GM12892 (cell line): ENCODE results near the gene AOPEP.

ENCODE experiments used
- POLR2A ChIP-seq: IDR thresholded peaks from 2 replicates; pipeline ENCODE4 v1.6.1; 2011; ENCODE audit warnings: low read depth, low read length, control low read depth
- POLR2AphosphoS5 ChIP-seq: IDR thresholded peaks from 2 replicates; pipeline ENCODE4 v1.6.1; 2011; ENCODE audit warnings: low read depth, low read length, control low read depth

- TF ChIP-seq POLR2A (no peak), POLR2AphosphoS5 (no peak)
Observed at GRCh38 chr9:94693485-94694204, 32.9 kb upstream of the AOPEP start.
